PC-3 (cell line): ENCODE results near the gene NOL6.

Experiments
- CTCF ChIP-seq: fragments of 300-600 bp; sonication (generic); conservative IDR thresholded peaks from 2 replicates; pipeline ENCODE4 v1.5.1; 2017; ENCODE audit warnings: antibody characterized with exemption, low read depth, mild to moderate bottlenecking, low read length
- EZH2 ChIP-seq: fragments of 300-600 bp; sonication (generic); IDR thresholded peaks from one replicate; pipeline ENCODE4 v1.6.1; 2017; ENCODE audit warnings: antibody characterized with exemption, mild to moderate bottlenecking, low read length; ENCODE audit not compliant: unreplicated experiment
- EZH2phosphoT487 ChIP-seq: fragments of 300-600 bp; sonication (generic); IDR thresholded peaks from 2 replicates; pipeline ENCODE4 v1.6.1; 2018; ENCODE audit warnings: mild to moderate bottlenecking, antibody characterized with exemption, low read length, borderline replicate concordance

- TF ChIP-seq CTCF, result no peak
- TF ChIP-seq EZH2phosphoT487, result no peak
- no peak for TF ChIP-seq EZH2
These were observed 12.9 kb downstream of the NOL6 start for GRCh38 chr9:33460854-33461253.
